Stimulated activated CD4-positive, alpha-beta T cell treated with anti-CD3 and anti-CD28 coated beads, Interleukin-15, amount 100 ng/mL, for 24 hours (primary cell): ENCODE results near the gene CCDC127.
A peak's percentile ranks its signal among the peaks of the same experiment; 100 is the strongest.
"Not testable (repeated sequence)": the region's sequence is repeated elsewhere in the genome, so short reads cannot be mapped to it uniquely, and the experiment has no call there.

Experiments used
- DNase-seq: peaks from one replicate; pipeline ENCODE4 v3.0.0-alpha.2; 2020

CCDC127 gene

GRCh38 chr5:203246-203930, 14.6 kb downstream of the CCDC127 start:
- DNase-seq: no peak

GRCh38 chr5:201672-202071, 16.3 kb downstream of the CCDC127 start:
- DNase-seq: no peak

- DNase-seq: no peak
Observed at GRCh38 chr5:200985-201384, 17.0 kb downstream of the CCDC127 start.

GRCh38 chr5:199950-200645, 17.9 kb downstream of the CCDC127 start:
- DNase-seq: no peak

GRCh38 chr5:199197-199949, 18.6 kb downstream of the CCDC127 start:
- DNase-seq: no peak

GRCh38 chr5:198516-199196, 19.3 kb downstream of the CCDC127 start:
- DNase-seq: no peak

GRCh38 chr5:197892-198489, 20.0 kb downstream of the CCDC127 start:
- DNase-seq: no peak

- DNase-seq: not testable (repeated sequence)
Observed at GRCh38 chr5:197031-197430, 20.9 kb downstream of the CCDC127 start.

GRCh38 chr5:196350-196749, 21.6 kb downstream of the CCDC127 start:
- DNase-seq: no peak

- DNase-seq: no peak
Observed at GRCh38 chr5:195401-196160, 22.4 kb downstream of the CCDC127 start.

- DNase-seq: no peak
Observed at GRCh38 chr5:194603-195209, 23.2 kb downstream of the CCDC127 start.

GRCh38 chr5:194102-194501, 23.9 kb downstream of the CCDC127 start:
- no peak for DNase-seq

GRCh38 chr5:192970-193831, 24.8 kb downstream of the CCDC127 start:
- DNase-seq: no peak

- no peak for DNase-seq
Observed at GRCh38 chr5:192691-192969, 25.3 kb downstream of the CCDC127 start.

GRCh38 chr5:191949-192690, 25.8 kb downstream of the CCDC127 start:
- no peak for DNase-seq

GRCh38 chr5:191036-191948, 26.7 kb downstream of the CCDC127 start, which contains the start of gene LRRC14B:
LRRC14B (plus strand) TSS chr5:191495; CDS start chr5:191539, 44 bp downstream.
- peak; percentile 25 for DNase-seq

- DNase-seq: no peak
Observed at GRCh38 chr5:190366-191035, 27.5 kb downstream of the CCDC127 start.

GRCh38 chr5:189976-190365, 28.0 kb downstream of the CCDC127 start:
- no peak for DNase-seq
